GM18505 (cell line): ENCODE results near the gene SEC22C.

Source experiments
- ATAC-seq: cut with Tn5 transposase; IDR thresholded peaks from one replicate; pipeline ENCODE4 v1.9.1; 2021; ENCODE audit not compliant: unreplicated experiment
- POLR2A ChIP-seq: IDR thresholded peaks from 4 replicates; pipeline ENCODE4 v1.6.1; 2011; ENCODE audit warnings: borderline replicate concordance; ENCODE audit not compliant: insufficient read depth, insufficient read length; ENCODE audit errors: extremely low read depth

The SEC22C gene

DNA sequence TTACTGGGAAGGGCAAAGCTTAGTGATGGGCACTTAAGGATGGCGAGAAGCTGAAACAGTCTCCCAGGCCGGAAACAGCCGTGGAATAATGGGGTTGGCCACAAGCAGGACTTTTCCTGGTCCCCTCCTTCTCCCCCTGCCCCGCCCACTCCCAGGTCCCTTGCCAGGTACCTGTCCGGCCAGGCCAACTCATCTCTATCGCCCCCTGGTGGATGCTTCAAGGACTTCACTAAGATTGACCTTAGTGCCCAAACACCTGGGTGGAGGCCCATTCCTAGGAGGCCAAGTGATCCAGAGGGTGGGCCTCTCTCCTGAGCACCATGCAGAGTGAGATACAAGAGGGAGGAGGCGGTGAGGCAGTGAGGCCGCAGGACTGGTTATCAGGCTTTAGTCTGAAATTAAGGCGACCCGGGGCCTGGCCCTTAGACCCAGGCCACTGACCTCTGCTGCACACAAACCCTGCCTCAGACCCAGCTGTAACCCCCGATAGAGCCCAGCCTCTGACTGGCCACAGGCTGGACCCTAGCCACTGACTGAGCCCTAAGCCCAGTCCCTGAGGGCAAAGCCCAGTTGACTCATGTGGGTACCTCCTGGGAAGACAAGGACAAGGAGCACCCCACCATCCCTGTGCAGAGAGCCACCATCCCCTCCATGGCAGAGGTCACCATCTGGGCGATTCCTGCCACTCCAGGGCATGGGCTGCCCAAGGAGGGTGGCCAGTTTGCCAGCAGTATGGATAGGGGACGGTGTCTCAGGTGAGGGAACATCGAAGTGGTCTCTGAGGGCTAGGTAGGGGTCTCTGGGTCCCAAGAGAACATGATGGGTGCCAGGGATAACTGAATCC lies 41.7 kb downstream of the SEC22C start:
- TF ChIP-seq POLR2A, result no peak
- ATAC-seq, result no peak

DNA sequence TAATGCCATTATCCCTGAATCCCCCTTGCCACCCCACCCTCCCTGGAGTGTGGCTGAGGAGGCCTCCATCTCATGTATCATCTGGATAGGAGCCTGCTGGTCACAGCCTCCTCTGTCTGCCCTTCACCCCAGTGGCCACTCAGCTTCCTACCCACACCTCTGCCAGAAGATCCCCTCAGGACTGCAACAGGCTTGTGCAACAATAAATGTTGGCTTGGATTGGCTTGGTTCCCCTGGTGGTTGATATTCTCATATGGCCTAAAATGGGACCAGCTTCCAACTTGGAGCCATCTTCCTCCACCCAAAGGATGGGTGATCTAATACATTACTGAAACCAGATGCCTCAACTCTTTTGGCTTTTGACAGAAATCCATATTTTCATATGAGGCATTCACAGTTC lies 44.4 kb downstream of the SEC22C start:
- no peak for ATAC-seq
- TF ChIP-seq POLR2A, result no peak

DNA sequence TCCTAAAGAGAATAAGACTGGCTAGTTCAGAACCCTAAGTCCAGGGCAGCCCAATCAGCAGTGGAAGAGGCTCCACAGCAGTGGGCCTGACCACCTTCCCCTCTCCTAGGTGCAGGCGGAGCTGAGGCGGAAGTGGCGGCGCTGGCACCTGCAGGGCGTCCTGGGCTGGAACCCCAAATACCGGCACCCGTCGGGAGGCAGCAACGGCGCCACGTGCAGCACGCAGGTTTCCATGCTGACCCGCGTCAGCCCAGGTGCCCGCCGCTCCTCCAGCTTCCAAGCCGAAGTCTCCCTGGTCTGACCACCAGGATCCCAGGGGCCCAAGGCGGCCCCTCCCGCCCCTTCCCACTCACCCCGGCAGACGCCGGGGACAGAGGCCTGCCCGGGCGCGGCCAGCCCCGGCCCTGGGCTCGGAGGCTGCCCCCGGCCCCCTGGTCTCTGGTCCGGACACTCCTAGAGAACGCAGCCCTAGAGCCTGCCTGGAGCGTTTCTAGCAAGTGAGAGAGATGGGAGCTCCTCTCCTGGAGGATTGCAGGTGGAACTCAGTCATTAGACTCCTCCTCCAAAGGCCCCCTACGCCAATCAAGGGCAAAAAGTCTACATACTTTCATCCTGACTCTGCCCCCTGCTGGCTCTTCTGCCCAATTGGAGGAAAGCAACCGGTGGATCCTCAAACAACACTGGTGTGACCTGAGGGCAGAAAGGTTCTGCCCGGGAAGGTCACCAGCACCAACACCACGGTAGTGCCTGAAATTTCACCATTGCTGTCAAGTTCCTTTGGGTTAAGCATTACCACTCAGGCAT lies 45.6 kb downstream of the SEC22C start:
- ATAC-seq, result no peak
- TF ChIP-seq POLR2A, result no peak

DNA sequence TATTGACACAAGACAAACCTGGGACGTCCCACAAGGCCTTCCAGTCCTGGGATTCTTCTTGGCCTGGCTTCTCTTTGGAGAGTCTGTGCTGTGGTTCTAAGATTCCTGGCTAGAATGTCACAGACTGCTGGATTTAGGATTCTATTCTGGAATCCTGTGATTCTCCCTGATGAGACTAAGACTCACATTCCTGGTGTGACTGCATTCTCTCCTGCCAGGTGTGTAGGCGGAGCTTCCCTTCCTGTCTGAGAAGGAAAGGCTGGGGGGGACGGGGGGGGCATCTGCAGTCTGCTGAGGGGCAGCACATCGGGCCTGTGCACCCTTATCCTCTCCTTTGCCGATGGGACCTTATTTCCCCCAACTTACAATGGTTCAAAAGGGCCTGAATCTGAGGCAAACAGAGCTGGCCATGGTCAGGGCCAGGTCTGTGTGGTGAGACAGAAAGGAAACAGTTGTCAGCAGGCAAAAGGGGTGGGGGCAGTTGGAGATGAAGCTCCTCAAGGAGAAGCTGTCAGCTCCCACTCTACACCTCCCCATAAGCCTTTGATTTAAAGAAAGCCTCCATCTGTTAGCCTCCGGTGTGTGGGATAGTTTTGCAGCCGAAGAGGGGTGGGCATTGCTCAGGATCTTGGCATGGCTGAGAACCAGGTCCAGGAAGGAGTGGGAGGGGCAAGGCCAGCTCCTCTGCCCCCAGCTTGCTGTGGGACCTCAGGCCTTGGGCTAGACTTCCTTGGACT lies 48.4 kb downstream of the SEC22C start:
- ATAC-seq, result no peak
- no peak for TF ChIP-seq POLR2A

DNA sequence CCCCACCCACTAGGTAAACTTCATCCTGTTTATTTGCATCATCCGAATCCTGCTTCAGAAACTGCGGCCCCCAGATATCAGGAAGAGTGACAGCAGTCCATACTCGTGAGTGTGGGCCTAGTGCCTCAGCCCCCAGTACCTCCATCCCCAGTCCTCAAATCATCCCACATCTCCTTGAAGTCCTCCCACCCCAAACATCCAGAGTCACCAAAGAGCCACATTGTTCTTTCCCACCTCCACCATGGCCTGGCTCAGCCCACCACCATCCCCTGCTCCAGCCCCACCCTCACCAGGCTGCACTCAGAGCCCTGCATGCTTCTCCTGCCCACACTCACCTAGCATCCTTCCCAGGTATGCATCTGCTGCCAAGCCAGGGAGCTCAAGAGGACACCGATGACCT lies 49.5 kb downstream of the SEC22C start:
- ATAC-seq, result no peak
- TF ChIP-seq POLR2A, result no peak

DNA sequence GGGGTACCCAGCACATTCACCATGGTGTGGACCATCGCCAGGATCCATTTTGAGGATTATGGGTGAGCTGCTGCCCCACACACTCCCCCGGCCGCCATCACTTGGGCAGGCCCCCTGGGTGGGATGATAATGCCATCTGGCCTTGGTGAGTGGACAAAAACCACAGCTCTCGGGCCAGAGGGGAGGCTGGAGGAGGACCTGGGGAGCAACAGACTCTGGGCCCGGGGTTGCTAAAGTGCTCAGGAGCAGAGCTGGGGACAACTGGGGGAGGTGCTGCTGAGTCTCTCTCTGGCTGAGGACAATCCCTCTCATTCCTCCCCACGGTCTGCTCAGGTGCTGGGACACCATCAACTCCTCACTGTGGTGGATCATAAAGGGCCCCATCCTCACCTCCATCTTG lies 50.3 kb downstream of the SEC22C start:
- no peak for TF ChIP-seq POLR2A
- no peak for ATAC-seq

DNA sequence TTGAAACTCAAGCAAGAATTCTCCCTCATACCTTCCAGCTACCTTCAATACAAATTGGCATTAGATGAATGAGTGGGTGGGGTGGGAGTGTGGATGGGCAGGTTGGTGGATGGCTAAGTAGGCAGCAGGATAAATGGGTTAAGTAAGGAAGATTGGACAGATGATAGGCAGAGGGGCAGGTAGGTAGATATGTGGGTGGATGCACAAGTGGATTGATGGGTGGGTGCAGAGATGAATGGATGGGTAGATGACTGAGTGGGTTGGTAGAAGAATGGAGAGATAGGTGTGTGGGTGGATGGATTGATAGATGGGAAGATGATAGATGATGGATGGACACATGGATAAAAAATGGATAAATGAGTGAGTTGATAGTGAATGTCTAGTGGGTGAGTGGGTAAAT lies 51.7 kb downstream of the SEC22C start:
- TF ChIP-seq POLR2A, result no peak
- no peak for ATAC-seq

DNA sequence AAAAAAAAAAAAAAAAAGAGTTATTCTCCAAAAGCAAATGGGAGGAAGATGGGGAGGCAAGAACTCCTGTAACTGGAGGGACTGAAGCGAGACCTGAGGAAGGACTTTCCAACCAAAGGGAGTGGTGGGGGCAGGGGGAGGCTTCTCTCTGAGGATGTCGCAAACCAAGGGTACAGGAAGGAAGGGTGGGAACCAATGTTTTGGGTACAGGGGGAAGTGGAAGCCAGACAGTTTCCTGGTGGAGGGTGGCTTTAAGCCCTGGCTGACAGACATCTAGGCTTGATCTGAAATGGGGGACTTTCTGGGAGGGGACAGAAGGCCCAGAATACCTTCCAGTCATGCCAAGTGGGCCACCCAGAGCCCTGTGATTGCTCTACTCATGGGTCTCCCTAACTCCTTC lies 52.3 kb downstream of the SEC22C start:
- no peak for TF ChIP-seq POLR2A
- no peak for ATAC-seq

DNA sequence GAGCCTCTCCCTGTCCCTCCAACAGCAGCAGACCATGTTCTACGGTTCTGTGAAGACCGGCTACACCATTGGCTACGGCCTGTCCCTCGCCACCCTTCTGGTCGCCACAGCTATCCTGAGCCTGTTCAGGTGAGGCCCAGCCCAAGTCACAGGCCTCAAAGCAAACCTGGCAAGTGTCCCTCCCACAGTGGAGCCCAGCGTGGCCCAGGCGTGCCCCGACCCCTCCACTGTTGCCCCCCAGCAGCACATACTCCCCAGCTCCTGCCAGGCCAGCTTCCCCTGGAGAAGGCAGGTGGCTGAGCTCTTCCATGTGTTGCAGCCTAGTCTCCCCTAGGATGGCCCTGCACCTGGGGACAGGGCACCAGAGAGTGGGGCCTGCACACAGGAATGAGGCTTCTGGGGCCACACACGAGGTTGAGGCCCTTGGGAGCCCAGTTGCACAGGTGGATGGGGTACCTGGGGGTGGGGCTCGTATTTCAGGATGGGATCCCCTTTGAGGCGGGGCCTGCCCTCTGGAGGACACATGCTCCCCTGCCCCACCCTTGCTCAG lies 54.3 kb downstream of the SEC22C start:
- no peak for ATAC-seq
- no peak for TF ChIP-seq POLR2A

DNA sequence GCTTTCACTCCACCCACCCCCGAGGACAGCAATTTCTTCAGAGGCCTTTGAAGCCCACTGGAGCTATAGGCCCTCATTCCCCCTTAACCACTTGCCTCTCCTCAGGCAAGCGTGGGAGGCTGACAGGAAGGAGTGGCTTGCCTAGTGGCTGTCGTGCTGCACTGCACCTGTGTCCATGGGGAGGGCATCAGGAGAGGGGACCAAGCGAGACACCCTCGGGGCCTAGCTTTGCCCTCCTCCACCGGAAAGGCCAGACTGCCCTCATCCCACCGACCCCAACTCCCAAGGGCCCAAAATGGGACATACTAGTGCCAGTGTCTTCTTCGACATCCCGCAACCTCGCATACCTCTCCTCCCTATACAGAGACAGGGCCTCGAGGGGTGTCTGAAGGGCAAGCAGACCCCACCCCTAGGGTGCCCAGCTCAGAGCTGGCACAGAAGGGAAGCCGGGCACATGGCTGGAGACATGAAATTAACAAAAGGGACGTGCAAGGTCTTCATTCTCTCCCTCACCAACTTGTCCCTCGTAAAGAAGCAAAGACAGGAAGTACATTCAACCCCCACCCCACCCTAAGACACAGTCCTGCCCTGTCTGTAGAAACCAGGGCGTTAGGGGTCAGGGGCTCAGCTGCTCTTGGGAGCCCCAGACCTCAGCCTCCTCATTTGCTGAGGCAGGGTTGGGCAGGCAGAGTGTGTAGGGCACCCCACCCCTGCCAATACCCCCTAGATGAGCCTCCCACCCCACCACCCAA lies 55.0 kb downstream of the SEC22C start:
- no peak for TF ChIP-seq POLR2A
- no peak for ATAC-seq

DNA sequence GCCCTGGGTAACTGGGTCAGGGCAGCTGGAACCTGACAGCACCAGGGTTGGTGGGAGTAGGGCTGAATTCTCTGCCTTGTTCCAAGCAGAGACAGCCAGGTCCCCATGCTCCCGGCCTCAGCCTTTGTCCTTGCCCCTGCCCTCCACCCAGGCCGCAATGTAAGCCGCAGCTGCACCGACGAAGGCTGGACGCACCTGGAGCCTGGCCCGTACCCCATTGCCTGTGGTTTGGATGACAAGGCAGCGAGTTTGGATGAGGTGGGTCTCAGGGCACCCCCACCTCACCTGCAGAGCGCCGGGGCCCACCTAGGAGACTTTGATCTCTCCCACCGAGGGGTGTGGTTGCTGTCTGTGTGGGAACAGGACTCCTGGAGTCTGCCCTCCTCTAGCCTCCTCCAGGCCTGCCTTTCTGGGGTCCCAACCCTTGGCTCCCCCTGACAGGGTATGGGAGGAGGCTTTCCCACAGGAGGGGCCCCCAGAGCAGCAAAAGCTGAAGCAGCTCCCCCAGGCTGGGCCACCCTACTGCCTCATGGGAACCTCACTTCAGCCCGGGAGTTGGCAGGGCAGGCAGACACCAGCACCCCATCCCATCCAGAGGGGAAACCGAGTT lies 55.9 kb downstream of the SEC22C start:
- no peak for ATAC-seq

DNA sequence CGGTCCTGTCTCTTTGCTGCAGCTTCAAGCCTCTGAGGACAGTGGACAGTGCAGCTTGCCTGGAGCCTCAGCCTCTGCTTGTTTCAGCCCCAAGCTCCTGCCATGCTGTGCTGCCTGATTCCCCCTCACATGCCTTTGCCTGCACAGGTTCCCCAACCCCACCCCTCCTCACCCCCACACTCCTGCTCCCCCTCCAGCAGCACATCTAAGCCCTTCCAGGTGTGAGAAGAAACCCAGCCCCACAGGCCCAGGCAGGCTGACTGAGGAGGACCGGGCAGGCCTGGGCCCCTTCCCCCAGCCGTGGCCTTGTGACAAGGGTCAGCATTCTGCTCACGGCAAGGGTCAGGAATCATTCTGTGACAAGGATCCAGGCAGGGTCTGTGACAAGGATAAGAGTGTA lies 56.6 kb downstream of the SEC22C start:
- TF ChIP-seq POLR2A, result no peak

More for the DNA sequence above, 55.9 kb downstream of the SEC22C start:
- no peak for TF ChIP-seq POLR2A

More for the DNA sequence above, 56.6 kb downstream of the SEC22C start:
- no peak for ATAC-seq
